Measurements from ENCODE around the gene ZHX3.

DNA sequence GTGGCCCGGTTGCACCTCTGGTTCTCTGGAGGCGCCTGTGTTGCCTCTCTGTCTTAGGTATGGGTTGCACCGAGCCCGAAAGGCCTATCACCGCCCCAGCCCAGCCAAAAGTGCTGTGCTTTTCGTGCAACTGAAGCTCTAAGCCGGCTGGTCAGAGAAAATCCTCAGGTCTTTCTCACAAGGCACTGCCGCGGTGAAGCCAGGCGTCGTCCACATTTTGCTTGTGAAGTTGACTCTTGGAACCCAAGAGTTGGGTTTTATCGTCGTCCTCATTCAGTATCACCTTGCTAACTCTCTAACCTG, 49.8 kb upstream of the ZHX3 start:
- TF ChIP-seq, protein P1, sequence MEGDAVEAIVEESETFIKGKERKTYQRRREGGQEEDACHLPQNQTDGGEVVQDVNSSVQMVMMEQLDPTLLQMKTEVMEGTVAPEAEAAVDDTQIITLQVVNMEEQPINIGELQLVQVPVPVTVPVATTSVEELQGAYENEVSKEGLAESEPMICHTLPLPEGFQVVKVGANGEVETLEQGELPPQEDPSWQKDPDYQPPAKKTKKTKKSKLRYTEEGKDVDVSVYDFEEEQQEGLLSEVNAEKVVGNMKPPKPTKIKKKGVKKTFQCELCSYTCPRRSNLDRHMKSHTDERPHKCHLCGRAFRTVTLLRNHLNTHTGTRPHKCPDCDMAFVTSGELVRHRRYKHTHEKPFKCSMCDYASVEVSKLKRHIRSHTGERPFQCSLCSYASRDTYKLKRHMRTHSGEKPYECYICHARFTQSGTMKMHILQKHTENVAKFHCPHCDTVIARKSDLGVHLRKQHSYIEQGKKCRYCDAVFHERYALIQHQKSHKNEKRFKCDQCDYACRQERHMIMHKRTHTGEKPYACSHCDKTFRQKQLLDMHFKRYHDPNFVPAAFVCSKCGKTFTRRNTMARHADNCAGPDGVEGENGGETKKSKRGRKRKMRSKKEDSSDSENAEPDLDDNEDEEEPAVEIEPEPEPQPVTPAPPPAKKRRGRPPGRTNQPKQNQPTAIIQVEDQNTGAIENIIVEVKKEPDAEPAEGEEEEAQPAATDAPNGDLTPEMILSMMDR (IDR thresholded peaks at IDR 0.05; ENCODE audit: insufficient read depth, low read length) = no peak
- TF ChIP-seq, protein P2, sequence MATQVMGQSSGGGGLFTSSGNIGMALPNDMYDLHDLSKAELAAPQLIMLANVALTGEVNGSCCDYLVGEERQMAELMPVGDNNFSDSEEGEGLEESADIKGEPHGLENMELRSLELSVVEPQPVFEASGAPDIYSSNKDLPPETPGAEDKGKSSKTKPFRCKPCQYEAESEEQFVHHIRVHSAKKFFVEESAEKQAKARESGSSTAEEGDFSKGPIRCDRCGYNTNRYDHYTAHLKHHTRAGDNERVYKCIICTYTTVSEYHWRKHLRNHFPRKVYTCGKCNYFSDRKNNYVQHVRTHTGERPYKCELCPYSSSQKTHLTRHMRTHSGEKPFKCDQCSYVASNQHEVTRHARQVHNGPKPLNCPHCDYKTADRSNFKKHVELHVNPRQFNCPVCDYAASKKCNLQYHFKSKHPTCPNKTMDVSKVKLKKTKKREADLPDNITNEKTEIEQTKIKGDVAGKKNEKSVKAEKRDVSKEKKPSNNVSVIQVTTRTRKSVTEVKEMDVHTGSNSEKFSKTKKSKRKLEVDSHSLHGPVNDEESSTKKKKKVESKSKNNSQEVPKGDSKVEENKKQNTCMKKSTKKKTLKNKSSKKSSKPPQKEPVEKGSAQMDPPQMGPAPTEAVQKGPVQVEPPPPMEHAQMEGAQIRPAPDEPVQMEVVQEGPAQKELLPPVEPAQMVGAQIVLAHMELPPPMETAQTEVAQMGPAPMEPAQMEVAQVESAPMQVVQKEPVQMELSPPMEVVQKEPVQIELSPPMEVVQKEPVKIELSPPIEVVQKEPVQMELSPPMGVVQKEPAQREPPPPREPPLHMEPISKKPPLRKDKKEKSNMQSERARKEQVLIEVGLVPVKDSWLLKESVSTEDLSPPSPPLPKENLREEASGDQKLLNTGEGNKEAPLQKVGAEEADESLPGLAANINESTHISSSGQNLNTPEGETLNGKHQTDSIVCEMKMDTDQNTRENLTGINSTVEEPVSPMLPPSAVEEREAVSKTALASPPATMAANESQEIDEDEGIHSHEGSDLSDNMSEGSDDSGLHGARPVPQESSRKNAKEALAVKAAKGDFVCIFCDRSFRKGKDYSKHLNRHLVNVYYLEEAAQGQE (IDR thresholded peaks at IDR 0.05; ENCODE audit: insufficient replicate concordance, low read depth) = no peak
